NCI-H2196 (cell line): Measurements from ENCODE around the gene PREX1.

Experiments used
- DNase-seq: peaks from one replicate; lab custom pipeline; 2025; ENCODE audit not compliant: unreplicated experiment; lab: John Stamatoyannopoulos, UW

Gene PREX1

DNA sequence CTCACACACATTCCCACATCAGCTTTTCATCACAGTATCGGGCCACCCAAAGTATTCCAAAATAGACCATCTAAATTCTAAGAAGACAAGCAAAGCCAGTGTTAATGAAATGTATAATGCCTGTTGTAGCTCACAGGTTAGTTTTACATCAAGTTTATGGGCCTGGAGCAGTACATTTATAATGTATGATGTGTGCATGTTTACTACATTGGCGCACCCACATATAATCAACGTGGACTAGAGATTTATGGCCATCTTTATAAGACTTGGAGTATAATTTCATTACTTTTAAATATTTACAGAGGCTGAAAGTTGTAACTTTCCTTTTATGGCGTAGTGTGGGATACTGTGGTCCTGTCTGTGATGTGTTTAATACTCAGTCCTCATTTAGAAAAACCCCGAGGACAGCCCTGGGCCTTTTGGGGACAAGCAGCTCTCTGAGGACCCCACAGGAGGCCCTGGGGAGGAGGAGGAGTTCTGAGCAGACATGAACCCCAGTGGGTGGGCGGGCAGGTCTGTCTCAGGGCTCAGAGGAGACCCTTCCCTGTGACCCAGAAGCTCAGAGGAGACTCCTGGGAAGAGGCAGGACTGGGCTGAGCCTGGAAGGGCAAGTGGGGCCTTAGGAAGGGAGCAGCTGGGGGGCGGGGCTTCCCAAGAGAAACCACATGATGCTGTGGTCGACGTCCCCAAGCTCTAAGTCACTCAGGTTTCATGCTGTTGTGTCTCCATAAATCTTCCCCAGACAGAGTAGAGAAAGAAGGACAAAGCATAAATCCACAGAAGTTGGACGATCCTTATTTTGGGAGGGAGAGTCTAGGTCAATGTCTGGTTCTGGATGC is 232.1 kb downstream of the PREX1 start:
- no peak for DNase-seq

- no peak for DNase-seq
These were observed 233.3 kb downstream of the PREX1 start for GRCh38 chr20:48594533-48594932.

DNA sequence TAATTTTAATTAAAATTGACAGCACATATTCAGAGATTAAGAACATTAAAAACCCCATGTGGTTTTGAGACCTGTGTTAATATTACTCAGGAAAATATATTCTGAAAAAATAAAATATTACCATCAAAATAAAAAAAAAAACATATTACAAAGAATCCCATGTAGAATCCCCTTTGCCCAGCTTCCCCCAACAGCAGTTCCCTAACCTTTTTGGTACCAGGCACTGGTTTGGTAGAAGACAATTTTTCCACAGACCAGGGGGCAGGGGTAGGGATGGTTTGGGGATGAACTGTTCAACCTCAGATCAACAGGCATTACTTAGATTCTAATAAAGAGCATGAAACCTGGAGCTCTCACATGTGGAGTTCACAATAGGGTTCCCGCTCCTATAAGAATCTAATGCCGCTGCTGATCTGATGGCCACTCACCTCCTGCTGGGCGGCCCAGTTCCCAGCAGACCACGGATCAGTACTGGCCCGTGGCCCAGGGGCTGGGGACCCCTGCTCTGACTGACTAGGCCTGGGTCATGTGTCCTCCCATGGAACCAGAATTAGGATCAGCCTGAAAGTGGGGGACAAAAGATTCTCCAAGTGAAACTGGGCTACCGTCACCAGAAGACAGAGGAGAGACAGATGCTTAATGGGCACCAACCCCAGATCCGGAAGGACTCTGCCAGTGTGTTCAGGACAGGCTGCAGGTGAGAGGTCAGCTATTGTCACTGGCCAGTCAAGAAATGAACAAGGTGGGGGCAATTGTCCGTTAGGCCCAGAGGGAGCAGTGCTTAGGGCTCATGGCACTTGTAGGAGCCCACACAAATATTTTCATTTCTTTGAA is 235.5 kb downstream of the PREX1 start:
- no peak for DNase-seq

DNA sequence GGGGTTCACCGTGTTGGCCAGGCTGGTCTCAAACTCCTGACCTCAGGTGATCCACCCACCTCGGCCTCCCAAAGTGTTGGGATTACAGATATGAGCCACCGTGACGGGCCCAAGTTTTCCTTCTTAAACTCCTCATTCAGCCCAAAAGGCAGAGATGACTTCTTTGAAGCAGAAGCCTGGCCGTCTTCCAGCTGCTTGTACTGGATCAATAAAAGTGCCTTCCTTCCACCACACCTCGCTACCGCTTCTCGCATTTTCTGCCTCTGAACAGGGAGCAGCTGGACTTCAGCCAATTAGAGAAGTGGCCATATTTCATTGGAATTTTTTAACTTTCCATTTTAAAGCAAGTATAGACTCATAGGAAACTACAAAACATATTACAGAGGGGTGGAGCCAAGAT is 241.1 kb downstream of the PREX1 start:
- no peak for DNase-seq

DNA sequence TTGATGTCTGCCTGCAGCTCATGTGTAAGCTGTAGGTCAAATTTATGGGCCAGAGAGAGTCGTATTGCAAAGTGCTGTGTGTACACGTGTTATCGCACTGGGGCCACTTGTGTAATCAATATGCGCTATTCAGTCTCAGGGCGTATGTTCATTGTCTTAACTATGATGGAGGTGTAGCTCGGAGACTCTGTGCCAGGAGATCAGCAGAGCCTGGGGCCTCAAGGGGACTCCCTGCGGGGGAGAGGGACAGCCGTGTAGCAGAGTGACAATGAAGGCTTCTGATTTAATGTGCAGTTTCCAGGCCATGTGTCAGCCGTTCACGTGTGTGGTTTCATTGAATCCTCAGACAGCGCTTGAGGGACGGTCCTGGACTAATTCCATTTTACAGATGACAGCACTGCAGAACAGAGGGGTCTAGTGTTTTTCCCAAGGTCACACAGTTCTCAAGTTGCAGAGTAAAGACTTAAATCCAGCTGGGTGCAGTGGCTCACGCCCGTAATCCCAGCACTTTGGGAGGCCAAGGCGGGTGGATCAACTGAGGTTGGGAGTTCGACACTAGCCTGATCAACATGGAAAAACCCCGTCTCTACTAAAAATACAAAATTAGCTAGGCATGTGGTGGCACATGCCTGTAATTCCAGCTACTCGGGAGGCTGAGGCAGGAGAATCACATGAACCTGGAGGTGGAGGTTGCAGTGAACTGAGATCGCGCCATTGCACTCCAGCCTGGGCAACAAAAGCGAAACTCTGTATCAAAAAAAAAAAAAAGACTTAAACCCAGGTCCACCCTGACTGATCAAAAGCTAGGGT is 242.5 kb downstream of the PREX1 start:
- no peak for DNase-seq

DNA sequence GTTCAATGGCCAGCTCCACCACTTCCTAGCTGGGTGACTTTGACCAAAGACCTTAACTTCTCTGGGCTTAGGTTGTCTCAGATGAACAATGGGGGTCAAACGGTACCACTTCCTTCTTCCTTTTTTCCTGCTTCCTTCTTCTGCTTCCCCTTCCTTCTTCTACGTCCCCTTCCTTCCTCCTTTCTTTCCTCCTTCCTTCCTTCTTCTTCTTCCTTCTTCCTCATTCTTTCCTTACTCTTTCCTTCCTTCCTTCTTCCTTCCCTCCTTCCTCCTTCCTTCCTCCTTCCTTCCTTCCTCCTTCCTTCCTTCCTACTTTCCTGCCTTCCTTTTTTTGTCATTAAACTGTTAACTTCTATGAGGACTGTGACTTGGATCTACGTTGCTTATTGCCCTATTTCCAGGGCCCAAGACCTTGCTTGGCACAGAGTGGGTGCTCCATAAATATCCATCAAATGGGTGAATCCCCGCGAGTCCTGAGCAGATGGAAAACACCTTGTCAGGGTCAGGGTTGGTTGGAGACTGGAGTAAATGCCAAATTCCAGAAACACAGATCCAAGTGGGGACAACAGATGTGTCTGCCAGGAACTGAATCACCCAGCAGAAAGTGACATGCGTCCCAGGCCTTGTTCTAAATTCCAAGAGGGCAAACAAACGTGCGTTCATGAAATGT is 243.3 kb downstream of the PREX1 start:
- no peak for DNase-seq

- DNase-seq: no peak
These were observed 244.0 kb downstream of the PREX1 start for GRCh38 chr20:48583801-48584200.

DNA sequence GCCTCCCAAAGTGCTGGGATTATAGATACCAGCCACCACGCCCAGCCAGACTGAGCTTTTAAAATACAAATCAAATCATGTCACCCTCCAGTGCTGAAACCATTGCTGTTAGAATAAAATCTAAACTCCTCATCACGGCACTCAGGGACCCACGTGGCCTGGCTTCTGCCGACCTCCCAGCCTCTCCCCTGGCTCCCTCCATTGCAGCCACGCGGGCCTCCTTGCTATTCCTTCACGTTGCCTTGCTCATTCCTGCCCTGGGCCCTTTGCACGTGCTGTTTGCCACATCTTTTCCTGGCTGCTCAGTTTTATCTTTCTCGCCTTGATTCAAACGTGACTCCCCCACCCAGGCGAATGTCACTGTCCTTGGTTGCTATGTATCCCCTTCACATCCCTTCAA is 244.6 kb downstream of the PREX1 start:
- DNase-seq: no peak

- no peak for DNase-seq
These were observed 245.2 kb downstream of the PREX1 start for GRCh38 chr20:48582673-48582985.

DNA sequence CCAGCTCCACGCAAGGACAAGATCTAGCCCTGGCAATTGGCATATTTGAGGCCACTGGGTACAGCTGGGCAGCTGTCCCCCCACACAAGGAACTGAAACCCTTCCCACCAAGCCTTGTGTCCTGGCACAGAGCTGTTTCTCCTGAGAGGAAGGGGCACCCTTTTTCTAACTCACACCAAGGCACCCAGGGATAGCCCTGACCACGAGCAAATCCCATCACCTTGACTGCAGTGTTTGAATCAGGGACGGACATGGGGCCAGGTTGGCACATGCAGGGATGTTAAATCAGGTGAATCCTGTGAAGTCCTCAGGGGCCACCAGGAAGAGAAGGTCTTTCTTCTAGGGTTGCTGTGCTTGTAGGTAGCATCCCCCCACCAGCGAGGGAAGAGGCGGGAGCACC is 246.6 kb downstream of the PREX1 start:
- no peak for DNase-seq

DNA sequence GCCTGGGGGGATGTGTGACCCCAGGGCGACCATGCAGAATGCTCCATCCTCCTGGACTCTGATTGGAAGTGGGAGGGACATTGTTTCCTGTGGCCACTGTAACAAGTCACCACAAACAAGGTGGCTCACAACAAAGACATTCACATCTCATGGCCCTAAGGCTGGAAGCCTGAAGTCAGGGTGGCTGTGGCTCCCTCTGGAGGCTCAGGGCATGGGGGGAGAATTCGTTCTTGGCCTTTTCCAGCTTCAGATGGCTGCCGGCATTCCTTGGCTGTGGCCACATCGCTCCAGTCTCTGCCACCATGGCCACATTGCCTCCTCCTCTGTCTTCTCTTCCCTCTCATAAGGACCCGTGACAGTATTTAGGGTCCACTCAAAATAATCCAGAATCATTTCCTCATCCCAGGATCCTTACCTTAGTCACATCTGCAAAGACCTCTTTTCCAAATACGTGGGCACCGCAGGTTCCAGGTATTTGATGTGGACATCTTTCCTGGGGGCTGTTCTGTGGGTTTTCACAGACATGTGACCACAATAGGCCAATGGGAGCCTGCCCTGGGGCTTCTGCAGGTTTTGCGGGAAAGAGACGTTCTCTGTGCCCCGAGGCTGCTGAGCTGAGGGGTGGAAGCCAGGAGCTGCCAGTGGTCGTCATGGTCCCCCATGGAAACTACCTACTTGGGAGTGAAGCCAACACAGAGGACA is 249.3 kb downstream of the PREX1 start:
- DNase-seq: no peak

GRCh38 chr20:48577557-48577956 is 250.2 kb downstream of the PREX1 start:
- no peak for DNase-seq

GRCh38 chr20:48574383-48574782 is 253.4 kb downstream of the PREX1 start:
- DNase-seq: peak; percentile 33
